ENCODE results near the gene SRGAP3.

Gene SRGAP3

DNA sequence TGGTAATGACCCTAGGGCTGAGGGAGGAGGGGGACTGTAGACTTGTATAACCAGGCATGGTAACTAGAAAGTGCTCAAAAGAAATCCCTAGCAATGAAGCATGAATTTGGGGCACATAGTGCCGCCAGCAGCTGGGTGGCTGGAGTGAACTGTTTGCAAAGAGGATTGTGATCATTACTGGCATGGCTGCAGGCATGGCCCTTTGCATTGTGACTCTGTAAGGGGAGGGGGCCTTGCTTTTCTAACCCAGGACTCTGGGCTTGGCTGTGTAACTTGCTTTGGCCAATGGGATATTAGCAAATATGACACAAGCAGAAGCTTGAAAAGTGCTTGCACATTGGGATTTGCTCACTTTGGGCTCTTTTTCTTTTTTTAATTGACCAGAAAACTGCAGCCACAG, 173.7 kb downstream of the SRGAP3 start:
- H3K4me3 ChIP-seq (ENCODE audit: low read length), result no peak overlapping the region
- no peaks in the 10 kb centered on the region for H3K27me3 ChIP-seq (ENCODE audit: control insufficient read depth, insufficient read depth, low read length)
- H3K4me1 ChIP-seq (ENCODE audit: control insufficient read depth, insufficient read depth, low read length), result no peaks in the 10 kb centered on the region
- H3K9me3 ChIP-seq (ENCODE audit: control insufficient read depth, low read length), result no peaks in the 10 kb centered on the region
- no peaks in the 10 kb centered on the region for H3K36me3 ChIP-seq (ENCODE audit: control insufficient read depth, insufficient read depth, low read length)
- H3K9ac ChIP-seq (ENCODE audit: low read length), result no peak overlapping the region

DNA sequence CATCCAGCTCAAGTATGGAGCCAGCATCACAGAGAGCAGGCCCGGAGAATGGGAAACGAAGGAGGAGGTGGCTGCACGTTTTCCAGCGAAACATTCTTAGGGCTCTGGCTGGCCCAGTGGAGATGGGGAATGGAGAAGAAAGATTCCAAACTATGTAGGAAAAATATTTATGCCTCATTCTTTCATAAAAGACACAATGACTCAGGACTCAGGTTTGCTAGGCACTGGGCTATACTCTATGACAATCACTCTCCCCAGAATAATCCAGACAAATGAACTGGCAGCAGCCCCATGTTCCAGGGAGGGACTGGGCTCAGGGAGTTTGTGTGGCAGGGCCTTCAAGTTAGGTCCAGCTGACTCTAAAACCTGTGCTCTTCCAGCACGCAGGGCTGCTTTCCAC, 175.4 kb downstream of the SRGAP3 start:
- Histone ChIP-seq H3K36me3 (ENCODE audit: control insufficient read depth, insufficient read depth, low read length) (no peaks in the 10 kb centered on the region), H3K27me3 (ENCODE audit: control insufficient read depth, insufficient read depth, low read length) (no peaks in the 10 kb centered on the region), H3K9me3 (ENCODE audit: control insufficient read depth, low read length) (no peaks in the 10 kb centered on the region)

DNA sequence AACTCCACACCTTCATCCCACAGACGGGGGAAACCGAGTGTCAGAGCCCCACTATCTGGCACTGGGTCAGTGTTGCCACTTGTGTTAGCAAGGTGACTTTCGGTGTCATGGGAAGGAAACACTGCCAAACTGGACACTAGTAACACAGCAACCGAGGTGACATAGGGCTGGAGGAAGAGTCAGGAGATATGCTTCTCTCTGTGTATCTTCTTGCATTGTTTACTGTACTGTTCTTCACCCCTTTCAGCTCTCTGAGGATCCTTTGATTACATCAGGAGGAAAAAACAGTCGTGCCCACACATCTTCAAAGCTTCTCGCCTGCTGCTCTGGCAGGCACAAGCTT, 176.8 kb downstream of the SRGAP3 start:
- Histone ChIP-seq H3K9me3 (ENCODE audit: control insufficient read depth, low read length) (no peaks in the 10 kb centered on the region), H3K4me3 (ENCODE audit: low read length) (no peak overlapping the region), H3K36me3 (ENCODE audit: control insufficient read depth, insufficient read depth, low read length) (no peaks in the 10 kb centered on the region), H3K9ac (ENCODE audit: low read length) (no peak overlapping the region), H3K4me1 (ENCODE audit: control insufficient read depth, insufficient read depth, low read length) (no peaks in the 10 kb centered on the region), H3K27me3 (ENCODE audit: control insufficient read depth, insufficient read depth, low read length) (peaks cover 3% of the 10 kb centered on the region)

More for the DNA sequence above, 175.4 kb downstream of the SRGAP3 start:
- Histone ChIP-seq H3K4me1 (ENCODE audit: control insufficient read depth, insufficient read depth, low read length) (no peaks in the 10 kb centered on the region), H3K4me3 (ENCODE audit: low read length) (no peak overlapping the region), H3K9ac (ENCODE audit: low read length) (no peak overlapping the region)

DNA sequence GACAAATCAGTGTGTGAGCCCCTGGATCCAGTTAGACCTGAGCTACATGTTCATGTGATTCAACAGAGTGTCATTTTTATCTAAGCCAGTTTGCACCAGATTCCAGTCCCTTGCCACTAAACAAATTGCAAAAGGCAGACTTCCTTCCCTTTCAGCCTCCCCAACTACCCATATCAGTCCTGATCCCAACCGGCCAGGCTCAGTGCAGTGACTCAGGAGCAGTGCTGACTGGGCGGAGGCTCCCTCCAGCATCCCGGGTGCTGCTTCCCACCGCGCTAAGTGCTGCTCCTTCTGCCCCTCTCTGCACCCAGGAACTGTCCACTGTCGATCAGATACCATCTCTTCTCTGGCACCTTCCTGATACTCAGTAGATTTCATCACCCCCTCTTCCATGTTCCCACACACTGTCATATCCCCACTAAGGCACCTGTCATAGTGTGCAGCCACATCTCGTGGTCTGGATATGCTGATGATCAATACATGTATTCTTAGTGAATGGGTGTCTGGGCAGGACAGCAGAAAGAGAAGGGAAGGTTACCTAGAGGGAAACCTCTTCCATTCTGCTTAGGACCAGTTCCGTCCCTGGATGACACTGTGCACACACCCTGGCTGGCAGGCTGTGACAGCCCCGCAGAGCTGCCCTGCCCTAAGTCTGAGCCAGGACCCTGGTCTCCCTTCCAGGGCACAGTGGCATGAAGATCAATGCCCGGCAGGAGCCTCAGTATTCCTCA, 177.3 kb downstream of the SRGAP3 start:
- Histone ChIP-seq H3K27me3 (ENCODE audit: control insufficient read depth, insufficient read depth, low read length) (peaks cover 3% of the 10 kb centered on the region), H3K4me1 (ENCODE audit: control insufficient read depth, insufficient read depth, low read length) (no peaks in the 10 kb centered on the region), H3K36me3 (ENCODE audit: control insufficient read depth, insufficient read depth, low read length) (no peaks in the 10 kb centered on the region), H3K4me3 (ENCODE audit: low read length) (no peak overlapping the region), H3K9me3 (ENCODE audit: control insufficient read depth, low read length) (no peaks in the 10 kb centered on the region), H3K9ac (ENCODE audit: low read length) (no peak overlapping the region)

- H3K9ac ChIP-seq (ENCODE audit: low read length), result no peak overlapping the region
Observed at GRCh38 chr3:9070961-9071360, 178.5 kb downstream of the SRGAP3 start.

GRCh38 chr3:9069971-9070370, 179.5 kb downstream of the SRGAP3 start:
- H3K27me3 ChIP-seq (ENCODE audit: control insufficient read depth, insufficient read depth, low read length), result peaks cover 3% of the 10 kb centered on the region
- no peaks in the 10 kb centered on the region for H3K36me3 ChIP-seq (ENCODE audit: control insufficient read depth, insufficient read depth, low read length)
- H3K9me3 ChIP-seq (ENCODE audit: control insufficient read depth, low read length), result no peaks in the 10 kb centered on the region
- no peak overlapping the region for H3K9ac ChIP-seq (ENCODE audit: low read length)
- no peaks in the 10 kb centered on the region for H3K4me1 ChIP-seq (ENCODE audit: control insufficient read depth, insufficient read depth, low read length)
- no peak overlapping the region for H3K4me3 ChIP-seq (ENCODE audit: low read length)

More at GRCh38 chr3:9070961-9071360, 178.5 kb downstream of the SRGAP3 start:
- H3K4me1 ChIP-seq (ENCODE audit: control insufficient read depth, insufficient read depth, low read length), result no peaks in the 10 kb centered on the region
- no peaks in the 10 kb centered on the region for H3K9me3 ChIP-seq (ENCODE audit: control insufficient read depth, low read length)
- no peak overlapping the region for H3K4me3 ChIP-seq (ENCODE audit: low read length)
- H3K36me3 ChIP-seq (ENCODE audit: control insufficient read depth, insufficient read depth, low read length), result no peaks in the 10 kb centered on the region
- H3K27me3 ChIP-seq (ENCODE audit: control insufficient read depth, insufficient read depth, low read length), result peaks cover 3% of the 10 kb centered on the region

DNA sequence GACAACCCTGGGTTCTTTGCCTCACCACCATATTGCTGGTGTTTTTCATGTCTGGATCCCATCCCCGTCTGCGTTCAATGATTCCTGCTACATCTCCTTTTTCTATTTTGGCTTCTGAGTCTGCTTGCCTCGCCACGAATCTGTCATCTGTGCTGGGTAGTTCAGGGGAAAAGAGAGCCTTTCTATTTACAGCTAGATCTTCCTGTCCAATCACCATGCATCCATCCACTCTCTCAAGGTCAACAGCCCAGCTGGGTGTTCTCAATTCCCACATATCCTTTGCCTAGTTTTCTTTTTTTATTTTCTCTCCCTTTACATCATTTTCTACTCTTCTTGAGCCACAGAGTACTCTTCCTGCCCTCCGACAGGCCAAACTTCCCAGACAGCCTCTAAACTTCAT, 181.4 kb downstream of the SRGAP3 start:
- no peaks in the 10 kb centered on the region for H3K36me3 ChIP-seq (ENCODE audit: control insufficient read depth, insufficient read depth, low read length)

GRCh38 chr3:9067352-9067975, 182.0 kb downstream of the SRGAP3 start:
- no peaks in the 10 kb centered on the region for H3K36me3 ChIP-seq (ENCODE audit: control insufficient read depth, insufficient read depth, low read length)
- no peak overlapping the region for H3K4me3 ChIP-seq (ENCODE audit: low read length)
- H3K4me1 ChIP-seq (ENCODE audit: control insufficient read depth, insufficient read depth, low read length), result no peaks in the 10 kb centered on the region
- peaks cover 3% of the 10 kb centered on the region for H3K27me3 ChIP-seq (ENCODE audit: control insufficient read depth, insufficient read depth, low read length)
- H3K9ac ChIP-seq (ENCODE audit: low read length), result no peak overlapping the region
- H3K9me3 ChIP-seq (ENCODE audit: control insufficient read depth, low read length), result no peaks in the 10 kb centered on the region

More for the DNA sequence above, 181.4 kb downstream of the SRGAP3 start:
- Histone ChIP-seq H3K4me3 (ENCODE audit: low read length) (no peak overlapping the region), H3K9me3 (ENCODE audit: control insufficient read depth, low read length) (no peaks in the 10 kb centered on the region), H3K27me3 (ENCODE audit: control insufficient read depth, insufficient read depth, low read length) (peaks cover 3% of the 10 kb centered on the region), H3K4me1 (ENCODE audit: control insufficient read depth, insufficient read depth, low read length) (no peaks in the 10 kb centered on the region), H3K9ac (ENCODE audit: low read length) (no peak overlapping the region)

DNA sequence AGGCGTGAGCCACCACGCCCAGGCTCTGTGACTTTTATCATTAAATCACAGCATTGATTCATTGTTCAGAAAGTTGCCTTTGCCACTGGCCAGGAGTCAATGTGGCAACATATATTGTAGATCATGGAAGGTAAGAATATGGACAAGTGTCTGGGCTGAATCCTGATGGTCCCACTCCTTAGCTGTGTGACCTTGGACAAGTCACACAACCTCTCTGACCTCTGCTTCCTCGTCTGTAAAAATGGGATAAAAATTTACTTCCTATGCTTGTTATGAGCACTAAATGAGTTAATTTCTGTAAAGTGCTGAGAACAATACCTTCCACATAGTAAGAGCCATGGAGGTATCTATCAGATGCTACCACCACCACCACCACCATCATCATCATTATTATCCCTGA, 182.7 kb downstream of the SRGAP3 start:
- Histone ChIP-seq H3K27me3 (ENCODE audit: control insufficient read depth, insufficient read depth, low read length) (peaks cover 3% of the 10 kb centered on the region), H3K36me3 (ENCODE audit: control insufficient read depth, insufficient read depth, low read length) (no peaks in the 10 kb centered on the region), H3K9me3 (ENCODE audit: control insufficient read depth, low read length) (no peaks in the 10 kb centered on the region), H3K9ac (ENCODE audit: low read length) (no peak overlapping the region), H3K4me3 (ENCODE audit: low read length) (no peak overlapping the region), H3K4me1 (ENCODE audit: control insufficient read depth, insufficient read depth, low read length) (no peaks in the 10 kb centered on the region)

DNA sequence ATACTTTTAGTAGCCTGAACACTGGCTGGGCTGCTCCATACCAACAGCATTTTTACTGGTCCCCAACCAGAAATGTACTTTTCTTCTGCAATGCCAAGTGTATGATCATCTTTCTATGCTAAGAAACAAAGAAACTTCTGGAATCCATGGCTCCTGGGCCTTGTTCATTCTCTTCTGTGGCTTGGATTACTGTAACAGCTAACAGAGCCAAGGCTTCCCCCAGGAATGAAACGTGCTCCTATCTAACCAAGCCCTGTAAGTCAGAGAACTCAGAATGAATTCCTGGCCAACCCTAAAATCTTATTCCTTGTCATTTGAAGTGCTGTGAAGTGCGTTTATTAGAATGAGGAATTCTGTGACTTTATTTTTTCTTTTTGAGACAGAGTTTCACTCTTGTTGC, 183.3 kb downstream of the SRGAP3 start:
- Histone ChIP-seq H3K36me3 (ENCODE audit: control insufficient read depth, insufficient read depth, low read length) (no peaks in the 10 kb centered on the region), H3K9me3 (ENCODE audit: control insufficient read depth, low read length) (no peaks in the 10 kb centered on the region), H3K4me1 (ENCODE audit: control insufficient read depth, insufficient read depth, low read length) (no peaks in the 10 kb centered on the region), H3K4me3 (ENCODE audit: low read length) (no peak overlapping the region), H3K27me3 (ENCODE audit: control insufficient read depth, insufficient read depth, low read length) (peaks cover 3% of the 10 kb centered on the region), H3K9ac (ENCODE audit: low read length) (no peak overlapping the region)

- Histone ChIP-seq H3K4me1 (ENCODE audit: control insufficient read depth, insufficient read depth, low read length) (no peaks in the 10 kb centered on the region), H3K9ac (ENCODE audit: low read length) (no peak overlapping the region), H3K4me3 (ENCODE audit: low read length) (no peak overlapping the region), H3K9me3 (ENCODE audit: control insufficient read depth, low read length) (no peaks in the 10 kb centered on the region), H3K36me3 (ENCODE audit: control insufficient read depth, insufficient read depth, low read length) (no peaks in the 10 kb centered on the region), H3K27me3 (ENCODE audit: control insufficient read depth, insufficient read depth, low read length) (peaks cover 3% of the 10 kb centered on the region)
Observed at GRCh38 chr3:9064850-9065249, 184.6 kb downstream of the SRGAP3 start.

GRCh38 chr3:9064251-9064650, 185.2 kb downstream of the SRGAP3 start:
- Histone ChIP-seq H3K4me1 (ENCODE audit: control insufficient read depth, insufficient read depth, low read length) (no peaks in the 10 kb centered on the region), H3K36me3 (ENCODE audit: control insufficient read depth, insufficient read depth, low read length) (no peaks in the 10 kb centered on the region), H3K27me3 (ENCODE audit: control insufficient read depth, insufficient read depth, low read length) (peaks cover 3% of the 10 kb centered on the region)

More at GRCh38 chr3:9064251-9064650, 185.2 kb downstream of the SRGAP3 start:
- Histone ChIP-seq H3K9ac (ENCODE audit: low read length) (no peak overlapping the region), H3K4me3 (ENCODE audit: low read length) (no peak overlapping the region), H3K9me3 (ENCODE audit: control insufficient read depth, low read length) (no peaks in the 10 kb centered on the region)

Data from mucosa of stomach (tissue), 1 donor.